Measurements from ENCODE around the gene TAF7L.

The TAF7L gene

DNA sequence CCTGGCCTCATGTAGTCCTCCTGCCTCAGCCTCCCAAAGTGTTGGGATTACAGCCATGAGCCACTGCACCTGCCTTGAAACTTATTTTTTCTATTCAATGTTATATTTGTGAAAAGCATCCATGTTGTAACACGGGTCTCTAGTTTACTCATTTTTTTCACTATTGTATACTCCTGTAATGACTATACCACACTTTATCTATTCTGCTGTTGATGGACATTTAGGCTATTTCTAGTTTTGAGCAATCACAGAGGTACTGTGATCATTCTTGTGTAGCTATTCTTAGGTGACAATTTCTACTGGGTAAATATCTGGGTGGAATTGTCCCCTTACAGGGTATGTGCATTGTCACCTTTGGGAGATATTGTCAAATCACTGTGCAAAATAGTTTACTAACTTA lies 67.9 kb downstream of the TAF7L start:
- DNase-seq (ENCODE audit: low read depth in 2 of 2), result no peak

DNA sequence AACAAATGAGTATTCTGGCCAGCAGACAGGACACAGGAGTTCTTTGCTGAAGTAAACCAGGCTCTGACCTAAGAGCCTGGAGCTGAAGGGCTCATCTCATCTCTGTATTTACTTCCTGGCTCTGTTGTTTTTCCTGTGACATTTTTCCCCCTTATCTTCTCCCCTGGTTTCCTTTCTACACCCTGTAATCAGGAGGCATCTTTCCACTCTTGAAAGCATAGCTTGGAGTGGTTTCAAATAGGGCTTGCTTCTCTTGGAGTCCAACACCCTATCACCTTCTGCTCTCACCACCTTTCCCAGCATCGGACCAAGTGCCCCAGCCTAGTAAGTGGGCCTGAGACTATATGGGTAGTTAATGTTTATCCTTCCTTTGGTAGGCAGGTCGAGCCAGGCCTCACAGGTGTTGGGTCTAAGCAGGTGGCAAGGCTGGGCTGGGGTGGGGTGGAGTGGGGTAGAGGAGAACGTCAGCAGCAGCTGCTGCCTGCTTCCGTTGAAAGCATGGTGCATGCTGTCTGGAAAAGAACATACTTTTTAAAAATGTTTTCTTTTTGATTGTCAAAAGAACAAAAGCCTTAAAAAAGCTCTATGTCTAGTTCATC lies 70.4 kb downstream of the TAF7L start:
- no peak for DNase-seq (ENCODE audit: low read depth in 2 of 2)

DNA sequence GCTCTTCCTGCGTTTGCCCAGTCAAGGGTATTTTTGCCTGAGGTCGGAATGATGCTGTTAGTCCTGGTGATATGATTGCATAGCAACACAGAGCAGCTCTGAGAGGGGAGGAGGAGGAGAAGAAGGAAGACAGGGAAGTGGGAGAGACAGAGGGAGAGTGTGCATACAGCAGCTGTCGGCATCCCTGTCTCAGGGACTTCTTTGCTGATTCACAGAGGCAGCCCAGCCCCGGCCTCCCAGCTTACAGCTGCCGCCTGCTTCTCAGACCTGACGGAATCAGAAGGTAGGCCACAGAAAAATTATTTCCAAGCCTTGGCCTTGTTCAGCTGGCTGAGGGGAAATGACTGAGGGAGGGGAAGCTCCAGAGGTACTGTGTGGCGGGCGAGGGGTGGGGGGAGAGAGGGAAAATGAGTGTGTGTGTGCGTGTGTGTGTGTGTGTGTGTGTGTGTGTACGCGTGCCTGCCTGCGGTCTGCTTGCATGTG lies 71.2 kb downstream of the TAF7L start:
- no peak for DNase-seq (ENCODE audit: low read depth in 2 of 2)

DNA sequence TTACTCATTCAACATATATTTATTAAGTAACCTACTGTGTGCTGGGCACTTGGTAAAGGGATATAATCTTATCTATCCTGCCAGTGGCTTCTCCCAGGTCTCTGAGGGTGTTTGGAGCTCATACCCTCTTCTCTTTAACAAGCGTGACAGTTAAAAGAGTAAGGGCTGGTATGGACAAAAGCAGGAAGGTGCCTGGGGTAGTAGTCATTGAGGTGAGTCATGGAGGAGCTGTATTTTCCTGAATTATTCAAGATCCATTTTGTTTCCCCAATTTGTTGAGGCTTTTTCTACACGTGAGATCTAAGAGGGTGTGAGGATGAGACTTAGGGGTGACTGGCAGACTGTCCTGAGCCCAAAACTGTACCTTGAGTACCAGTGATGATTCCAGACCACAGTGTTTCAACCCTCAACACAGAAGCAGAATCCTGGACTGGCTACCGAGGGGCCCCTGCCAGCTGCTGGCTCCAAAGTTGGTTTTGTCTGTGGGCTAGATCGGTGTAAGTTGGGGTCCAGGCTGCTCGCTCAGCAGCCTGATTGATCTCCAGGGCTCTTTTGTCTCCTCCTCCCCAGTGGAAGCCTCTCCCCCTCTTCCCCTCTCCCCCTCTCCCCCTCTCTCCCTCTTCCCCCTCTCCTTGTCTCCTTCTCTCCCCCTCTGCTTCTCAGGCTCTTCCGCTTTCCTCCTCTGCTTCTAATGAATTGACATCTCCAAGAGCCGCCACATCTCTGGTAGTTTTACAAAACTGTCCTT lies 71.8 kb downstream of the TAF7L start, which contains the start of gene DRP2:
Gene DRP2 (plus strand): TSS at position 671 of the 748 bp plus-strand sequence. CDS start 11,862 bp downstream, outside the sequence.
- no peak for DNase-seq (ENCODE audit: low read depth in 2 of 2)

Data from stimulated activated CD4-positive, alpha-beta T cell treated with anti-CD3 and anti-CD28 coated beads, Interleukin-1b, Interleukin-23, amount 100 ng/mL, for 1 hour (primary cell).